GM23338 (cell line): ENCODE results near the gene CDK14. TPM values are rescaled to one million over a fixed set of nuclear protein-coding genes. Genes with fewer than 3 reads are reported as not detected.

Experiments used
- ATAC-seq: fragments of 200-7000 bp; cut with Tn5 transposase; 3 replicates; pipeline ENCODE4 v1.9.1; 2020
- DNase-seq: peaks from one replicate; pipeline ENCODE4 v3.0.0-alpha.2; 2015; ENCODE audit warnings: low spot score
- H2AFZ ChIP-seq: fragments of 200-600 bp; sonication (generic); 2 replicates; pipeline ENCODE4 v1.8.0; 2016; ENCODE audit warnings: antibody characterized with exemption, mild to moderate bottlenecking, moderate library complexity
- H3F3A ChIP-seq: fragments of 200-600 bp; sonication (generic); replicated peaks from 2 replicates; pipeline ENCODE4 v1.8.0; 2017; ENCODE audit warnings: antibody characterized with exemption, mixed run types, low read depth
- H3K27ac ChIP-seq: fragments of 200-600 bp; sonication (generic); 2 replicates; pipeline ENCODE4 v1.6.1; 2016; ENCODE audit warnings: low read depth
- H3K27me3 ChIP-seq: fragments of 200-600 bp; sonication (generic); 2 replicates; pipeline ENCODE4 v1.8.0; 2016; ENCODE audit warnings: mild to moderate bottlenecking, mixed run types, moderate library complexity; ENCODE audit not compliant: insufficient read depth
- H3K36me3 ChIP-seq: fragments of 200-600 bp; sonication (generic); 2 replicates; pipeline ENCODE4 v1.8.0; 2016; ENCODE audit warnings: mild to moderate bottlenecking; ENCODE audit not compliant: insufficient read depth
- H3K4me1 ChIP-seq: fragments of 200-600 bp; sonication (generic); 2 replicates; pipeline ENCODE4 v1.8.0; 2016; ENCODE audit warnings: mild to moderate bottlenecking, moderate library complexity; ENCODE audit not compliant: insufficient read depth
- H3K4me2 ChIP-seq: fragments of 200-600 bp; sonication (generic); 2 replicates; pipeline ENCODE4 v1.7.1; 2017; ENCODE audit warnings: mixed run types
- H3K4me3 ChIP-seq: fragments of 200-600 bp; sonication (generic); 2 replicates; pipeline ENCODE4 v1.6.1; 2016; ENCODE audit warnings: mixed run types
- H3K79me2 ChIP-seq: fragments of 200-600 bp; sonication (generic); replicated peaks from 2 replicates; pipeline ENCODE4 v1.8.0; 2017; ENCODE audit warnings: mild to moderate bottlenecking; ENCODE audit not compliant: insufficient read depth
- H3K9me2 ChIP-seq: fragments of 200-600 bp; sonication (generic); 2 replicates; pipeline ENCODE4 v1.8.0; 2017; ENCODE audit not compliant: insufficient read depth
- H4K20me1 ChIP-seq: fragments of 200-600 bp; sonication (generic); replicated peaks from 2 replicates; pipeline ENCODE4 v1.8.0; 2017; ENCODE audit warnings: mild to moderate bottlenecking; ENCODE audit not compliant: insufficient read depth
- H3K27ac Mint-ChIP-seq: 2 replicates; pipeline ENCODE4 v1.8.0; 2020; ENCODE audit warnings: inconsistent platforms, mild to moderate bottlenecking, moderate library complexity, mixed read lengths
- H3K27me3 Mint-ChIP-seq: 3 replicates; pipeline ENCODE4 v1.8.0; 2022; ENCODE audit warnings: low read depth, mild to moderate bottlenecking, moderate library complexity, mixed read lengths, inconsistent platforms; ENCODE audit not compliant: insufficient read depth, poor library complexity
- H3K36me3 Mint-ChIP-seq: 3 replicates; pipeline ENCODE4 v1.8.0; 2021; ENCODE audit warnings: low read depth, mild to moderate bottlenecking, inconsistent platforms, moderate library complexity, mixed read lengths
- H3K4me1 Mint-ChIP-seq: 3 replicates; pipeline ENCODE4 v1.8.0; 2020; ENCODE audit warnings: mild to moderate bottlenecking, inconsistent platforms, mixed read lengths
- H3K4me3 Mint-ChIP-seq: 3 replicates; pipeline ENCODE4 v1.8.0; 2021; ENCODE audit warnings: moderate library complexity, mild to moderate bottlenecking, inconsistent platforms, mixed read lengths
- H3K9me3 Mint-ChIP-seq: 3 replicates; pipeline ENCODE4 v1.8.0; 2020; ENCODE audit warnings: moderate library complexity, mild to moderate bottlenecking, inconsistent platforms, mixed read lengths
- CREB1 ChIP-seq: fragments of 250-450 bp; sonication (Bioruptor Pico); IDR thresholded peaks from 2 replicates; pipeline ENCODE4 v1.5.0; 2020; ENCODE audit warnings: low read depth, mild to moderate bottlenecking, moderate library complexity
- CTCF ChIP-seq, 2 experiments: fragments of 200-600 bp in 1 of 2; sonication (generic) in 1 of 2; conservative IDR thresholded peaks; 2 replicates each; pipeline versions ENCODE4 v1.5.1 to v1.6.1; 2016 to 2017; ENCODE audit warnings: antibody characterized with exemption in 2 of 2, low read depth in 2 of 2, mild to moderate bottlenecking in 2 of 2, moderate library complexity in 1 of 2
- ETS1 ChIP-seq: IDR thresholded peaks from 2 replicates; pipeline ENCODE4 v1.6.1; 2016; ENCODE audit warnings: antibody characterized with exemption
- EZH2 ChIP-seq: fragments of 200-600 bp; sonication (generic); IDR thresholded peaks from one replicate; pipeline ENCODE4 v1.8.0; 2017; ENCODE audit warnings: antibody characterized with exemption, mild to moderate bottlenecking, low read depth; ENCODE audit not compliant: unreplicated experiment
- EZH2phosphoT487 ChIP-seq: fragments of 200-600 bp; sonication (generic); IDR thresholded peaks from one replicate; pipeline ENCODE4 v1.8.1; 2018; ENCODE audit warnings: antibody characterized with exemption; ENCODE audit not compliant: unreplicated experiment
- JUNB ChIP-seq: IDR thresholded peaks from one replicate; pipeline ENCODE4 v1.6.1; 2016; ENCODE audit warnings: antibody characterized with exemption; ENCODE audit not compliant: unreplicated experiment
- NANOG ChIP-seq: IDR thresholded peaks from 2 replicates; pipeline ENCODE4 v1.6.1; 2016; ENCODE audit warnings: antibody characterized with exemption, borderline replicate concordance
- POLR2AphosphoS5 ChIP-seq: IDR thresholded peaks from 2 replicates; pipeline ENCODE4 v1.6.1; 2016; ENCODE audit warnings: antibody characterized with exemption, low read depth
- REST ChIP-seq: IDR thresholded peaks from one replicate; pipeline ENCODE4 v1.6.1; 2018; ENCODE audit warnings: antibody characterized with exemption; ENCODE audit not compliant: unreplicated experiment
- STAT1 ChIP-seq: IDR thresholded peaks from one replicate; pipeline ENCODE4 v1.6.1; 2016; ENCODE audit warnings: antibody characterized with exemption; ENCODE audit not compliant: unreplicated experiment
- ZNF114 ChIP-seq: fragments of 250-450 bp; sonication (Bioruptor Pico); IDR thresholded peaks from 2 replicates; pipeline ENCODE4 v1.5.0; 2020; ENCODE audit warnings: mild to moderate bottlenecking, moderate library complexity
- ZNF331 ChIP-seq: fragments of 250-450 bp; sonication (Bioruptor Pico); IDR thresholded peaks from 2 replicates; pipeline ENCODE4 v1.5.0; 2020; ENCODE audit warnings: low read depth, mild to moderate bottlenecking, moderate library complexity
- ZNF462 ChIP-seq: fragments of 250-450 bp; sonication (Bioruptor Pico); IDR thresholded peaks from 2 replicates; pipeline ENCODE4 v1.5.0; 2020; ENCODE audit warnings: mild to moderate bottlenecking, moderate library complexity
- polyA plus RNA-seq: library from polyadenylated mRNA; unstranded; fragments of >200 nt; fragmentation: Nextera tagmentation; extraction: Ambion mirVana; gene quantifications from 2 replicates; pipeline ENCODE4 v1.2.1, GENCODE V29; 2016
- total RNA-seq: library from RNA; depleted of rRNA; stranded (reverse); fragments of >200 nt; shearing (Covaris generic); gene quantifications from 2 replicates; pipeline ENCODE4 v1.2.3, GENCODE V29; 2014

The CDK14 gene
- total and polyA plus RNA-seq, 2 experiments from 2014 or later = 11.2 to 24.0 TPM

- Histone ChIP-seq H4K20me1 (no peaks in the 10 kb centered on the region), H3K27me3 (no peaks in the 10 kb centered on the region), H2AFZ (no peak overlapping the region), H3K79me2 (no peaks in the 10 kb centered on the region), H3K4me3 (no peak overlapping the region), H3K4me2 (no peak overlapping the region), H3F3A (no peaks in the 10 kb centered on the region), H3K4me1 (peaks cover 11% of the 10 kb centered on the region), H3K9me2 (no peaks in the 10 kb centered on the region), H3K36me3 (no peaks in the 10 kb centered on the region), H3K27ac (no peak overlapping the region)
- Mint-ChIP-seq H3K9me3 (no peaks in the 10 kb centered on the region; the same call in 2 of the 3 replicates), H3K4me3 (no peak overlapping the region), H3K27me3 (peaks cover 2% of the 10 kb centered on the region), H3K36me3 (no peaks in the 10 kb centered on the region; the same call in 2 of the 3 replicates), H3K4me1 (peaks cover 21% of the 10 kb centered on the region), H3K27ac (no peak overlapping the region)
- TF ChIP-seq EZH2 = no peak
- no peak for TF ChIP-seq EZH2phosphoT487
- no peak for TF ChIP-seq ETS1
- no peak for TF ChIP-seq POLR2AphosphoS5
- no peak for TF ChIP-seq ZNF331
- no peak for TF ChIP-seq JUNB
- no peak for TF ChIP-seq CREB1 (CRISPR knock-in tag)
- TF ChIP-seq ZNF114 (CRISPR knock-in tag) = no peak
- TF ChIP-seq STAT1 = no peak
- no peak for TF ChIP-seq NANOG
- no peak for TF ChIP-seq ZNF462
- TF ChIP-seq REST = no peak
- no peak for TF ChIP-seq CTCF (conservative IDR thresholded peaks at IDR 0.05; ENCODE audit: low read depth in 2 of 2)
- DNase-seq (no peak), ATAC-seq (no peak)
These were observed 322.2 kb downstream of the CDK14 start for GRCh38 chr7:90918303-90918702.
